OCI-LY7 (cell line): Measurements from ENCODE around the gene COL8A2. TPM values are rescaled to one million over a fixed set of nuclear protein-coding genes. Genes with fewer than 3 reads are reported as not detected.

Source experiments
- BruUV-seq: library from RNA; stranded (reverse); fragments of 400-500 nt; replicated peaks from 2 replicates; lab custom pipeline; 2021; lab: Mats Ljungman, UMichigan
- CTCF ChIA-PET: fragments of 300-600 bp; sonication (Branson Sonifier 250); formaldehyde crosslinking; loops from one replicate; lab custom pipeline; 2022; ENCODE audit warnings: antibody characterized with exemption; ENCODE audit not compliant: unreplicated experiment; lab: Charles Lee
- POLR2A ChIA-PET: fragments of 300-600 bp; sonication (Branson Sonifier 250); formaldehyde crosslinking; loops from one replicate; lab custom pipeline; 2022; ENCODE audit warnings: antibody characterized with exemption; lab: Charles Lee
- DNase-seq: peaks from one replicate; pipeline ENCODE4 v3.0.0-alpha.2; 2015; ENCODE audit warnings: low spot score
- H2AFZ ChIP-seq: fragments of 200-600 bp; sonication (generic), shearing (Covaris generic); 2 replicates; pipeline ENCODE4 v1.6.1; 2014; ENCODE audit warnings: mild to moderate bottlenecking, antibody characterized with exemption, low read length, moderate library complexity
- H3K27ac ChIP-seq: fragments of 200-600 bp; sonication (generic); 2 replicates; pipeline ENCODE4 v1.5.1; 2014; ENCODE audit warnings: mixed run types, low read depth, mild to moderate bottlenecking, moderate library complexity, low read length, inconsistent platforms; ENCODE audit not compliant: poor library complexity, severe bottlenecking
- H3K36me3 ChIP-seq: fragments of 200-600 bp; sonication (generic); 2 replicates; pipeline ENCODE4 v1.6.1; 2014; ENCODE audit warnings: mild to moderate bottlenecking, antibody characterized with exemption, low read length, moderate library complexity, mixed read lengths; ENCODE audit not compliant: insufficient read depth
- H3K4me1 ChIP-seq: fragments of 200-600 bp; sonication (generic); 2 replicates; pipeline ENCODE4 v1.5.1; 2014; ENCODE audit warnings: mild to moderate bottlenecking, low read length; ENCODE audit not compliant: insufficient read depth, poor library complexity, severe bottlenecking
- H3K4me2 ChIP-seq: fragments of 200-600 bp; sonication (generic); 2 replicates; pipeline ENCODE4 v1.6.1; 2014; ENCODE audit warnings: mild to moderate bottlenecking, low read length
- H3K4me3 ChIP-seq: fragments of 200-600 bp; sonication (generic); 2 replicates; pipeline ENCODE4 v1.5.1; 2014; ENCODE audit warnings: mild to moderate bottlenecking, low read depth, low read length; ENCODE audit not compliant: poor library complexity, severe bottlenecking
- H3K79me2 ChIP-seq: fragments of 200-600 bp; sonication (generic); 2 replicates; pipeline ENCODE4 v1.6.1; 2016; ENCODE audit warnings: low read depth, mild to moderate bottlenecking, low read length, moderate library complexity, mixed read lengths; ENCODE audit not compliant: insufficient read depth
- H3K9me2 ChIP-seq: fragments of 200-600 bp; sonication (generic); 2 replicates; pipeline ENCODE4 v1.6.1; 2016; ENCODE audit warnings: mild to moderate bottlenecking, low read length, mixed read lengths; ENCODE audit not compliant: insufficient read depth
- H3K9me3 ChIP-seq: fragments of 200-600 bp; sonication (generic); 2 replicates; pipeline ENCODE4 v1.6.1; 2014; ENCODE audit warnings: mild to moderate bottlenecking, mixed run types, low read length, mixed read lengths
- H4K20me1 ChIP-seq: fragments of 200-600 bp; sonication (generic); 2 replicates; pipeline ENCODE4 v1.6.1; 2014; ENCODE audit warnings: mild to moderate bottlenecking, antibody characterized with exemption, low read length, moderate library complexity, mixed read lengths; ENCODE audit not compliant: insufficient read depth
- EZH2phosphoT487 ChIP-seq: fragments of 200-600 bp; sonication (generic); IDR thresholded peaks from 2 replicates; pipeline ENCODE4 v1.6.1; 2018; ENCODE audit warnings: low read depth, borderline replicate concordance, mild to moderate bottlenecking, mixed run types, antibody characterized with exemption, low read length, moderate library complexity, mixed read lengths
- intact Hi-C: fragments of 100-400 bp; cut with micrococcal nuclease; formaldehyde crosslinking; loops from one replicate; pipeline ENCODE4 v1.10.0; 2022; ENCODE audit not compliant: unreplicated experiment
- total RNA-seq, 2 experiments: library from RNA; depleted of rRNA in 1 of 2; stranded (reverse); fragments of >200 nt in 1 of 2; shearing (Covaris generic) in 1 of 2; gene quantifications; 2 replicates each; pipeline ENCODE4 v1.2.3, GENCODE V29; 2014 to 2022
- TF ChIP-seq, protein P1 (sequence below): fragments of 200-600 bp; sonication (generic); conservative IDR thresholded peaks from 2 replicates; pipeline ENCODE4 v1.5.1; 2014; ENCODE audit warnings: mild to moderate bottlenecking, antibody characterized with exemption, low read length, moderate library complexity, mixed read lengths

COL8A2 gene
- total RNA-seq, 2 experiments from 2014 or later = not detected

- H2AFZ ChIP-seq = no peak overlapping the region
- no peak for DNase-seq
- no peaks in the 10 kb centered on the region for H3K9me2 ChIP-seq
- POLR2A ChIA-PET = no interaction called here
- H3K4me2 ChIP-seq = no peak overlapping the region
- H3K4me3 ChIP-seq = no peak overlapping the region
- H3K79me2 ChIP-seq = peaks cover 8% of the 10 kb centered on the region
- peaks cover 22% of the 10 kb centered on the region for H3K4me1 ChIP-seq
- peaks cover 77% of the 10 kb centered on the region for H3K36me3 ChIP-seq
- no peak for TF ChIP-seq EZH2phosphoT487
- TF ChIP-seq, protein P1, sequence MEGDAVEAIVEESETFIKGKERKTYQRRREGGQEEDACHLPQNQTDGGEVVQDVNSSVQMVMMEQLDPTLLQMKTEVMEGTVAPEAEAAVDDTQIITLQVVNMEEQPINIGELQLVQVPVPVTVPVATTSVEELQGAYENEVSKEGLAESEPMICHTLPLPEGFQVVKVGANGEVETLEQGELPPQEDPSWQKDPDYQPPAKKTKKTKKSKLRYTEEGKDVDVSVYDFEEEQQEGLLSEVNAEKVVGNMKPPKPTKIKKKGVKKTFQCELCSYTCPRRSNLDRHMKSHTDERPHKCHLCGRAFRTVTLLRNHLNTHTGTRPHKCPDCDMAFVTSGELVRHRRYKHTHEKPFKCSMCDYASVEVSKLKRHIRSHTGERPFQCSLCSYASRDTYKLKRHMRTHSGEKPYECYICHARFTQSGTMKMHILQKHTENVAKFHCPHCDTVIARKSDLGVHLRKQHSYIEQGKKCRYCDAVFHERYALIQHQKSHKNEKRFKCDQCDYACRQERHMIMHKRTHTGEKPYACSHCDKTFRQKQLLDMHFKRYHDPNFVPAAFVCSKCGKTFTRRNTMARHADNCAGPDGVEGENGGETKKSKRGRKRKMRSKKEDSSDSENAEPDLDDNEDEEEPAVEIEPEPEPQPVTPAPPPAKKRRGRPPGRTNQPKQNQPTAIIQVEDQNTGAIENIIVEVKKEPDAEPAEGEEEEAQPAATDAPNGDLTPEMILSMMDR = no peak
- no peak overlapping the region for H3K27ac ChIP-seq
- no peaks in the 10 kb centered on the region for H3K9me3 ChIP-seq
- TSS peak; percentile 67 for BruUV-seq
- H4K20me1 ChIP-seq = no peaks in the 10 kb centered on the region
- intact Hi-C loops = no loop called here
- CTCF ChIA-PET = no interaction called here
Observed at GRCh38 chr1:36172017-36172747, 47.2 kb upstream of the COL8A2 start.

GRCh38 chr1:36170643-36171412 lies 45.8 kb upstream of the COL8A2 start:
- Histone ChIP-seq H3K36me3 (peaks cover 72% of the 10 kb centered on the region), H4K20me1 (0 out of 2 replicates have a peak, but pooled peaks cover 3% of the 10 kb centered on the region), H2AFZ (no peak overlapping the region), H3K9me2 (no peaks in the 10 kb centered on the region), H3K4me1 (peaks cover 30% of the 10 kb centered on the region), H3K79me2 (peaks cover 19% of the 10 kb centered on the region), H3K9me3 (no peaks in the 10 kb centered on the region), H3K27ac (no peak overlapping the region), H3K4me2 (no peak overlapping the region), H3K4me3 (no peak overlapping the region)
- intact Hi-C loops = no loop called here
- no TSS peak for BruUV-seq
- no peak for TF ChIP-seq EZH2phosphoT487
- DNase-seq = no peak
- POLR2A ChIA-PET = no interaction called here
- CTCF ChIA-PET = interaction anchor here (0.6 kb wide), 1 partner anchor 531 kb away, joined by 8 read pairs; no protein-coding TSS in a partner anchor

DNA sequence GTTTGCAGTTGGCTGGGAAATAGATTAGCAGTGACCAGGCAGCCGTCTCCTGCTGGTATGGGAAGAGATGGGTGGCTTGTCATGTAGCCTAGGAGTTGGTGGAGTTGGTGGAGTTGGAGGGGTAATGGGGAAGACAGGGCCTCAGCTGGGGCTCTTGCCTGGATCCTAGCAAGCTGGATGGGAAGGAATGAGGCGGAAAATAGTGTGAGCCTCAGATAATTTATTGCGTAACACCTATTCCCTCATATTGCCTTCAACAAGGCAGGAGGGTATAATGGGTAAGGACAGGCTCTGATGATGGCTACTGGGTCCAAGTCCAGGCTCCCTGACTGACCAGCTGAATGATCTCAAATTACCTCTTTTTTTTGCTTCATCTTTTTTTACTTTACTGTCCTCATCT lies 43.5 kb upstream of the COL8A2 start:
- no peak for DNase-seq
- Histone ChIP-seq H3K9me2 (no peaks in the 10 kb centered on the region), H4K20me1 (0 out of 2 replicates have a peak, but pooled peaks cover 3% of the 10 kb centered on the region), H3K79me2 (peaks cover 42% of the 10 kb centered on the region), H3K36me3 (peaks cover 62% of the 10 kb centered on the region), H2AFZ (no peak overlapping the region), H3K4me1 (peaks cover 23% of the 10 kb centered on the region), H3K4me2 (no peak overlapping the region), H3K4me3 (no peak overlapping the region), H3K27ac (no peak overlapping the region), H3K9me3 (no peaks in the 10 kb centered on the region)
- ChIA-PET CTCF (no interaction called here), POLR2A (interaction anchor here (0.7 to 1.3 kb wide), 2 partner anchors 27 to 830 kb away, joined by 4 to 5 read pairs; no protein-coding TSS in a partner anchor)
- TF ChIP-seq, protein P1 = no peak
- TF ChIP-seq EZH2phosphoT487 = no peak
- no TSS peak for BruUV-seq
- intact Hi-C loops = no loop called here
